Measurements from ENCODE around the gene POLR2C. TPM values are rescaled to one million over a fixed set of nuclear protein-coding genes. Genes with fewer than 3 reads are reported as not detected.

Gene POLR2C
- total RNA-seq, 1 experiment from 2014 or later = 87.6 TPM

- Histone ChIP-seq H3K9me3 (ENCODE audit: low read length) (no peaks in the 10 kb centered on the region), H2AFZ (ENCODE audit: low read length) (no peak overlapping the region), H3K4me2 (ENCODE audit: low read depth, low read length, poor library complexity, severe bottlenecking) (no peak overlapping the region), H3K9ac (ENCODE audit: low read length) (no peak overlapping the region), H3K4me1 (ENCODE audit: low read length) (peaks cover 11% of the 10 kb centered on the region), H3K4me3 (ENCODE audit: low read length) (no peak overlapping the region), H3K27ac (ENCODE audit: low read length) (no peak overlapping the region), H3K27me3 (ENCODE audit: low read length) (no peaks in the 10 kb centered on the region), H4K20me1 (ENCODE audit: insufficient read depth, low read depth, low read length) (no peaks in the 10 kb centered on the region), H3K9me2 (replicated peaks; ENCODE audit: insufficient read depth, low read length) (no peaks in the 10 kb centered on the region), H3K36me3 (ENCODE audit: insufficient read depth, low read length) (no peaks in the 10 kb centered on the region; the same call in 1 of the 2 replicates), H3K79me2 (ENCODE audit: low read length) (no peaks in the 10 kb centered on the region)
- peak; percentile 90 for DNase-seq
These were observed 57.4 kb downstream of the POLR2C start for GRCh38 chr16:57519796-57520360.

Other genes starting within 250 kb of the POLR2C start
- 44.5 and 96.8 TPM in 2 replicates for gene ARL2BP, start 217.4 kb upstream of the POLR2C start, total RNA-seq (2014; rRNA removed; shearing (Covaris generic); ENCODE audit: low replicate concordance)
- gene PLLP, start 178.0 kb upstream of the POLR2C start, total RNA-seq (2014; rRNA removed; shearing (Covaris generic); ENCODE audit: low replicate concordance) = not detected in 2 replicates
- gene CCL22, start 103.9 kb upstream of the POLR2C start, total RNA-seq (2014; rRNA removed; shearing (Covaris generic); ENCODE audit: low replicate concordance) = not detected in 2 replicates
- not detected in 2 replicates for gene CX3CL1, start 90.2 kb upstream of the POLR2C start, total RNA-seq (2014; rRNA removed; shearing (Covaris generic); ENCODE audit: low replicate concordance)
- gene CCL17, start 57.9 kb upstream of the POLR2C start, total RNA-seq (2014; rRNA removed; shearing (Covaris generic); ENCODE audit: low replicate concordance) = not detected in 2 replicates
- gene CIAPIN1, start 15.3 kb upstream of the POLR2C start, total RNA-seq (2014; rRNA removed; shearing (Covaris generic); ENCODE audit: low replicate concordance) = 37.7 and 70.6 TPM in 2 replicates
- 39.5 and 46.9 TPM in 2 replicates for gene COQ9, start 15.2 kb upstream of the POLR2C start, total RNA-seq (2014; rRNA removed; shearing (Covaris generic); ENCODE audit: low replicate concordance)
- 3.2 and 3.4 TPM in 2 replicates for gene DOK4, start 23.8 kb downstream of the POLR2C start, total RNA-seq (2014; rRNA removed; shearing (Covaris generic); ENCODE audit: low replicate concordance)
- gene CCDC102A, start 73.9 kb downstream of the POLR2C start, total RNA-seq (2014; rRNA removed; shearing (Covaris generic); ENCODE audit: low replicate concordance) = 5.9 and 25.7 TPM in 2 replicates
- gene ADGRG5, start 80.0 kb downstream of the POLR2C start, total RNA-seq (2014; rRNA removed; shearing (Covaris generic); ENCODE audit: low replicate concordance) = 2.9 and 3.0 TPM in 2 replicates
- not detected in 2 replicates for gene ADGRG1, start 166.0 kb downstream of the POLR2C start, total RNA-seq (2014; rRNA removed; shearing (Covaris generic); ENCODE audit: low replicate concordance)
- gene ADGRG3, start 205.6 kb downstream of the POLR2C start, total RNA-seq (2014; rRNA removed; shearing (Covaris generic); ENCODE audit: low replicate concordance) = not detected in 2 replicates
- not detected in 2 replicates for gene DRC7, start 232.1 kb downstream of the POLR2C start, total RNA-seq (2014; rRNA removed; shearing (Covaris generic); ENCODE audit: low replicate concordance)